ENCODE data around the gene PALM.

GRCh38 chr19:741506-742131 is 32.9 kb downstream of the PALM start:
- TF ChIP-seq POLR2AphosphoS5 (IDR thresholded peaks at IDR 0.05; ENCODE audit: low read depth, low read length): no peak
- no peak; the same call in 1 of the 2 replicates for TF ChIP-seq CTCF (IDR thresholded peaks at IDR 0.05)
